CD14-positive monocyte (primary cell): Measurements from ENCODE around the gene RERE. TPM values are rescaled to one million over a fixed set of nuclear protein-coding genes. Genes with fewer than 3 reads are reported as not detected.

Source experiments
- DNase-seq, 3 donors: peaks; one replicate each; pipeline ENCODE4 v3.0.0-alpha.2; 2011 to 2022
- H2AFZ ChIP-seq: 2 replicates; pipeline ENCODE4 v1.6.0; 2012; ENCODE audit warnings: mild to moderate bottlenecking, low read depth, low read length, inconsistent platforms; ENCODE audit not compliant: insufficient read depth, poor library complexity, severe bottlenecking
- H3K27ac ChIP-seq, 2 donors: 1 replicate in 1 of 2; 2 replicates in 1 of 2; pipeline ENCODE4 v1.5.1; 2012 to 2013; ENCODE audit warnings: low read length in 2 of 2, control low read depth in 1 of 2, inconsistent platforms in 1 of 2, low read depth in 1 of 2, mild to moderate bottlenecking in 1 of 2
- H3K27me3 ChIP-seq, 2 donors: one replicate each; pipeline versions ENCODE4 v1.6.0 to v1.6.1; 2011 to 2013; ENCODE audit warnings: low read length in 2 of 2; ENCODE audit not compliant: control insufficient read depth in 2 of 2, insufficient read depth in 2 of 2
- H3K36me3 ChIP-seq, 2 donors: replicated peaks in 1 of 2; 1 replicate in 1 of 2; 2 replicates in 1 of 2; pipeline versions ENCODE4 v1.5.1 to v1.6.1; 2012 to 2013; ENCODE audit warnings: low read length in 2 of 2, control low read depth in 1 of 2, inconsistent platforms in 1 of 2, mild to moderate bottlenecking in 1 of 2; ENCODE audit not compliant: insufficient read depth in 2 of 2, control insufficient read depth in 1 of 2
- H3K4me1 ChIP-seq, 2 donors: 1 replicate in 1 of 2; 2 replicates in 1 of 2; pipeline versions ENCODE4 v1.5.1 to v1.6.1; 2012 to 2013; ENCODE audit warnings: low read length in 2 of 2, control low read depth in 1 of 2, inconsistent platforms in 1 of 2, mild to moderate bottlenecking in 1 of 2, moderate library complexity in 1 of 2; ENCODE audit not compliant: insufficient read depth in 2 of 2, control insufficient read depth in 1 of 2
- H3K4me2 ChIP-seq: replicated peaks from 2 replicates; pipeline ENCODE3; 2012; ENCODE audit warnings: low read length, moderate library complexity, mild to moderate bottlenecking; ENCODE audit not compliant: poor library complexity, severe bottlenecking; ENCODE audit errors: extremely low read depth
- H3K4me3 ChIP-seq, 3 experiments: fragments of 200-600 bp in 1 of 3; sonication (generic) in 1 of 3; replicated peaks in 1 of 3; 1 replicate in 2 of 3; 2 replicates in 1 of 3; pipeline ENCODE4 v1.5.1; 2011 to 2013; ENCODE audit warnings: low read length in 3 of 3, mild to moderate bottlenecking in 3 of 3, control low read depth in 2 of 3, low read depth in 2 of 3, inconsistent platforms in 1 of 3, moderate library complexity in 1 of 3
- H3K79me2 ChIP-seq: 2 replicates; pipeline ENCODE4 v1.6.0; 2012; ENCODE audit warnings: mild to moderate bottlenecking, control low read depth, inconsistent platforms, low read length, moderate library complexity; ENCODE audit not compliant: insufficient read depth
- H3K9ac ChIP-seq: 2 replicates; pipeline ENCODE4 v1.6.0; 2017; ENCODE audit warnings: low read length, mild to moderate bottlenecking; ENCODE audit not compliant: insufficient read depth, poor library complexity, severe bottlenecking
- H3K9me3 ChIP-seq, 2 donors: replicated peaks in 1 of 2; 1 replicate in 1 of 2; 2 replicates in 1 of 2; pipeline versions ENCODE4 v1.5.1 to v1.6.1; 2012 to 2013; ENCODE audit warnings: low read length in 2 of 2, control low read depth in 1 of 2; ENCODE audit not compliant: control insufficient read depth in 1 of 2, insufficient read depth in 1 of 2
- H4K20me1 ChIP-seq: 2 replicates; pipeline ENCODE4 v1.6.0; 2012; ENCODE audit warnings: mild to moderate bottlenecking, low read length, control low read depth, moderate library complexity; ENCODE audit not compliant: insufficient read depth
- H3K27ac Mint-ChIP-seq, 7 donors: one replicate each; pipeline ENCODE4 v1.8.0; 2020; ENCODE audit warnings: mild to moderate bottlenecking in 7 of 7, mixed read lengths in 7 of 7, moderate library complexity in 6 of 7, inconsistent platforms in 2 of 7
- H3K27me3 Mint-ChIP-seq, 3 donors: one replicate each; pipeline ENCODE4 v1.8.0; 2021 to 2022; ENCODE audit warnings: low read depth in 3 of 3, mild to moderate bottlenecking in 3 of 3, mixed read lengths in 3 of 3, moderate library complexity in 3 of 3, inconsistent platforms in 1 of 3
- H3K36me3 Mint-ChIP-seq, 2 donors: one replicate each; pipeline ENCODE4 v1.8.0; 2020; ENCODE audit warnings: mixed read lengths in 2 of 2, inconsistent platforms in 1 of 2, mild to moderate bottlenecking in 1 of 2
- H3K4me1 Mint-ChIP-seq: one replicate; pipeline ENCODE4 v1.8.0; 2020; ENCODE audit warnings: mild to moderate bottlenecking, mixed read lengths
- H3K4me3 Mint-ChIP-seq, 2 donors: one replicate each; pipeline ENCODE4 v1.8.0; 2020; ENCODE audit warnings: mild to moderate bottlenecking in 2 of 2, mixed read lengths in 2 of 2, moderate library complexity in 1 of 2
- H3K9me3 Mint-ChIP-seq, 7 donors: one replicate each; pipeline ENCODE4 v1.8.0; 2020 to 2022; ENCODE audit warnings: mixed read lengths in 7 of 7, mild to moderate bottlenecking in 6 of 7, moderate library complexity in 6 of 7, inconsistent platforms in 2 of 7
- WGBS: methylation state at CpG from one replicate; pipeline ENCODE4 v1.1.5; 2013; ENCODE audit warnings: missing lambda C conversion rate; ENCODE audit not compliant: insufficient coverage; 5-methylcytosine and 5-hydroxymethylcytosine counted together
- intact Hi-C, 2 donors: fragments of 100-400 bp; cut with micrococcal nuclease; formaldehyde crosslinking; loops; one replicate each; pipeline versions ENCODE4 v1.15.0 to v1.15.1; 2023
- polyA plus RNA-seq, 3 donors: library from polyadenylated mRNA; depleted of rRNA in 1 of 3; unstranded in 2 of 3; stranded (reverse) in 1 of 3; fragments of 300-500 nt in 2 of 3; fragments of >200 nt in 1 of 3; fragmentation: Illumina TruSeq in 2 of 3; gene quantifications; 1 replicate in 2 of 3; 2 replicates in 1 of 3; pipeline ENCODE4 v1.2.3, GENCODE V29; 2012 to 2021
- TF ChIP-seq, protein P1 (sequence below): fragments of 200-600 bp; IDR thresholded peaks from one replicate; pipeline ENCODE4 v1.8.0; 2022; ENCODE audit warnings: antibody characterized with exemption, mild to moderate bottlenecking

Gene RERE
- polyA plus RNA-seq, 3 donors: 1.2 to 19.4 (median 3.8) TPM

- Histone ChIP-seq H3K4me3 (no peak overlapping the region), H3K4me2 (no peak overlapping the region), H3K4me1 (peaks cover 17 to 30% of the 10 kb centered on the region in 2 donors), H3K27ac (no peak overlapping the region), H4K20me1 (no peaks in the 10 kb centered on the region), H3K9ac (no peak overlapping the region), H3K9me3 (no peaks in the 10 kb centered on the region), H3K27me3 (no peaks in the 10 kb centered on the region), H2AFZ (no peak overlapping the region), H3K36me3 (no peaks in the 10 kb centered on the region), H3K79me2 (peaks cover 33% of the 10 kb centered on the region)
- intact Hi-C loops: no loop called here
- H3K27me3 Mint-ChIP-seq: peaks cover 0 to 2% (median 1%) of the 10 kb centered on the region in 3 donors
- no peak overlapping the region for H3K4me3 Mint-ChIP-seq
- H3K9me3 Mint-ChIP-seq: no peaks in the 10 kb centered on the region
- H3K27ac Mint-ChIP-seq: no peak overlapping the region
- DNase-seq: no peak
- peaks cover 28% of the 10 kb centered on the region for H3K4me1 Mint-ChIP-seq
- TF ChIP-seq, protein P1, sequence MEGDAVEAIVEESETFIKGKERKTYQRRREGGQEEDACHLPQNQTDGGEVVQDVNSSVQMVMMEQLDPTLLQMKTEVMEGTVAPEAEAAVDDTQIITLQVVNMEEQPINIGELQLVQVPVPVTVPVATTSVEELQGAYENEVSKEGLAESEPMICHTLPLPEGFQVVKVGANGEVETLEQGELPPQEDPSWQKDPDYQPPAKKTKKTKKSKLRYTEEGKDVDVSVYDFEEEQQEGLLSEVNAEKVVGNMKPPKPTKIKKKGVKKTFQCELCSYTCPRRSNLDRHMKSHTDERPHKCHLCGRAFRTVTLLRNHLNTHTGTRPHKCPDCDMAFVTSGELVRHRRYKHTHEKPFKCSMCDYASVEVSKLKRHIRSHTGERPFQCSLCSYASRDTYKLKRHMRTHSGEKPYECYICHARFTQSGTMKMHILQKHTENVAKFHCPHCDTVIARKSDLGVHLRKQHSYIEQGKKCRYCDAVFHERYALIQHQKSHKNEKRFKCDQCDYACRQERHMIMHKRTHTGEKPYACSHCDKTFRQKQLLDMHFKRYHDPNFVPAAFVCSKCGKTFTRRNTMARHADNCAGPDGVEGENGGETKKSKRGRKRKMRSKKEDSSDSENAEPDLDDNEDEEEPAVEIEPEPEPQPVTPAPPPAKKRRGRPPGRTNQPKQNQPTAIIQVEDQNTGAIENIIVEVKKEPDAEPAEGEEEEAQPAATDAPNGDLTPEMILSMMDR: no peak
- H3K36me3 Mint-ChIP-seq: no peaks in the 10 kb centered on the region
- WGBS: 31% methylated on average over 4 of the region's 5 CpGs
These were observed 2.6 kb downstream of the RERE start for GRCh38 chr1:8814865-8815264.

- intact Hi-C loops: no loop called here
- no peak for DNase-seq
- Histone ChIP-seq H2AFZ (no peak overlapping the region), H3K4me1 (peaks cover 17 to 30% of the 10 kb centered on the region in 2 donors), H3K79me2 (peaks cover 33% of the 10 kb centered on the region), H3K27ac (no peak overlapping the region), H3K36me3 (no peaks in the 10 kb centered on the region), H3K9me3 (no peaks in the 10 kb centered on the region), H3K27me3 (no peaks in the 10 kb centered on the region), H3K4me2 (no peak overlapping the region), H3K9ac (no peak overlapping the region), H4K20me1 (no peaks in the 10 kb centered on the region), H3K4me3 (no peak overlapping the region)
- Mint-ChIP-seq H3K27me3 (peaks cover 0 to 2% (median 1%) of the 10 kb centered on the region in 3 donors), H3K4me3 (no peak overlapping the region), H3K27ac (no peak overlapping the region), H3K4me1 (peaks cover 28% of the 10 kb centered on the region), H3K9me3 (no peaks in the 10 kb centered on the region), H3K36me3 (no peaks in the 10 kb centered on the region)
- TF ChIP-seq, protein P1: no peak
These were observed 3.4 kb downstream of the RERE start for GRCh38 chr1:8813991-8814390.
